HG03064 (cell line): ENCODE data around the gene AP1M1.

Experiments used
- ATAC-seq: cut with Tn5 transposase; IDR thresholded peaks from one replicate; pipeline ENCODE4 v1.9.1; 2021; ENCODE audit warnings: low read depth; ENCODE audit not compliant: unreplicated experiment

AP1M1 gene

DNA sequence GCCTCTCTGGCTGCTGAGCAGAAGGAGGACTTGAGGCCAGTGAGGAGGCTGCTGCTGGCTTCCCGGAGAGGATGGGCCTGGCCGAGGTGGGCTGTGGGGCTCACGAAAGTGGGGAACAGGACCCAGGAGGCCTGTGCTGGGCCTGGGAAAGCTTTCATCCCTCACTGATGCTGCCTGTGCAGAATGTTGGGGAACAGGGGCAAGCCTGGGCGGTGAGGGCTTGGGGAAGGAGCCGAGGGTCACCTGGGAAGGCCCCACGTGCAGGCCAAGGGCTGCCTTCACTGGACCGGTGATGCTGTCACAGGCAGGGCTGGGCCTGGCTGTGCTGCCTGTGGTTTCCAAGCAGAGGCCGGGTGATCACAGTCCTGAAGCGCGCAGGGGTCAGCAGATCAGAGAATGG lies 9.4 kb downstream of the AP1M1 start:
- no peak for ATAC-seq

DNA sequence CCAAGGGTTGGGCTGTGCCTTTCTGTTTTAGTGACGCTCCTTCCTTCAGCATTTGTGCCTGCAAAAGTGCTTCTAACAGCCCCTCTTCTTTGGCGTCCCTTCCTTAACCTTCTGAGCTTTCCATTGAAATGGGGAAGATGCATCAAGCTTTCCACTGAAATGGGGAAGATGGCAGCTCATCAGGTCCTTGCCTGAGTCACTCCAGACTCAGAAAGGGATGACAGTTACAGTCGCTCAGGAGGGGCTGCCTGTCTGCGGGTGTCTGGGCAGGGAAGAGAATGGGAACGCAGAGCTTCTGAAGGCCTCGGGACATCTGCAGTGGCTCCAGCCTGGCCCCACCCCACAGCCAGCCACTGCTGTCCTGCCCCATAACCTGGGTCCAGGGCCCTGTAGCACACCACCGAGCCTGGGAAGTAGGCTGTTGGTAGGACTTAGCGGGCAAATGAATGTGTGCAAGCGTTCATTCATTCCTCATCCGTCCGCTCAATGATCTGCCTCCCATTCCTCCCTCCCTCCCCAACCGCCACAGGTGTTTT lies 9.8 kb downstream of the AP1M1 start:
- ATAC-seq, result no peak

DNA sequence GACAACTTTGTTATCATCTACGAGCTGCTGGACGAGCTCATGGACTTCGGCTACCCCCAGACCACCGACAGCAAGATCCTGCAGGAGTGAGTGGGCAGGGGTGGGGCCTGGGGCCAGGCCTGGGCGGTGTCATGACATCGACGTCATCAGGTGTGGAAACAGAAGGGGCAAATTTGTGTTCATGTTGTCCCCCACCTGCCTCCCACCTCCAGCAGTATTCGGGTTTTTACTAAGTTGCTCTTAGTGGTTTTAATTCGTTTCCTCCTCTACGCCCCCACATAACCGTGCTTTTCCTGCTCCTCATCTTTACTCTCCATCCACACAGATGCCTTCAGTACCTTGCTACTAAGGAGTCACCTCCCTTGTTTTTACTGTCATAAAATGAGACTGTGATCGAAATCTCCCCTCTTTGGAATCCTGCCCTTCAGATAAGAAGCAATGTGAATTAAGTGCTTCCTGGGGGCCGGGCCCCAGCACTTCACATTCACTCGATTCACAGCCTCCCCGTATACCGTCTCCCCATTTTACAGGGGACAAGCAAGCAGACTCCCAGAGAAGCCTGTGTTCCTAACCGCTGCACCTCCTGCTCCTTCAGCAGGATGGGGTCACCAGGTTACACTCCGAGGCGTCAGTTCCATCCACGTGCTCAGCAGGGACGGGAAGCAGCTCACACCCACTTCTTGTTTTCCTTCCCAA lies 10.5 kb downstream of the AP1M1 start:
- no peak for ATAC-seq

DNA sequence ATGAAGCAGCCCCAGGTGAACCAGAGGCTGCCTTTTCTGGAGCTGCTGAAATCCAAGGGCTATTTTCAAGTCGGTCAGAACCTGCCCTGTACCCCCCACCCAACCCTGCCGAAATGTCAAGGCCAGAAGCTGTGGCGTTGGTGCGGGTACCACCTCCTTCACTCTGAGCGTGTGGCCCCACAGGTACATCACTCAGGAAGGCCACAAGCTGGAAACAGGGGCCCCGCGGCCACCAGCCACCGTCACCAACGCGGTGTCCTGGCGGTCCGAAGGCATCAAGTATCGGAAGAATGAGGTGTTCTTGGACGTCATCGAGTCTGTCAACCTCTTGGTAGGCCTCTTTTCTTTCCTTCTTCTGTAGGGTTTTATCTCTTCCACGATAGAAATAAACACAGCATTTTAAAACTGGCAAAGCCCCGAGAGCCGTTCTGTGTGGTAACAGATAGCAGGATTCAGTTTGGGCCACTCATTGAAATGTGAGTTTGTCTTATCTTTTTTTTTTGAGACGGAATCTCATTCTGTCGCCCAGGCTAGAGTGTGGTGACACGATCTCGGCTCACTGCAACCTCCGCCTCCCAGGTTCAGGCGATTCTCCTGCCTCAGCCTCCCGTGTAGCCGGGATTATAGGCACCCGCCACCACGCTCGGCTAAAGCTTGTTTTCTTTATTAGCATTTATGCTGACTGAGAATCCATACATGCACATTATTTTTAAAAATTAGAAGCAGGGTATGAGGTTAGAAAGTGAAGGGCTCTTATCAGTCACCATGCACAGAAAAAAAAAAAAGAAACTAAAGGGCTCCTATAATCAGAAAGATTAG lies 11.3 kb downstream of the AP1M1 start:
- ATAC-seq, result no peak

DNA sequence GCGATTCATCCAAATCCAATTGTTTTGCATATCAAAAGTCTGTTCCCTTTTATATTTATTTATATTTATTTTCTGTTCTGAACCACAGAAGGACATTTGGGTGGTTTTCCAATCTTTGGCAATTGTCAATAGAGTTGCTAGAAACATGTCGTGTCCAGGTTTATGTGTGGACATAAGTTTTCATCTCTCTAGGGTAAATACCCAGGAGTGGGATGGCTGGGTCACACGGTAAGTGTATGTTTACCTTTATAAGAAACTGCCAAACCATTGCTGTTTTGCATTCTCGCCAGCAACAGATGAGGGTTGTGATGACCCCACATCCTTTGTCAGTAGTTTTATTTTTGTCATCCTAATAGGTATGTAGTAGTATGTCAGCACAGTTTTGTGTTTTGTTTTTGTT lies 12.5 kb downstream of the AP1M1 start:
- no peak for ATAC-seq

DNA sequence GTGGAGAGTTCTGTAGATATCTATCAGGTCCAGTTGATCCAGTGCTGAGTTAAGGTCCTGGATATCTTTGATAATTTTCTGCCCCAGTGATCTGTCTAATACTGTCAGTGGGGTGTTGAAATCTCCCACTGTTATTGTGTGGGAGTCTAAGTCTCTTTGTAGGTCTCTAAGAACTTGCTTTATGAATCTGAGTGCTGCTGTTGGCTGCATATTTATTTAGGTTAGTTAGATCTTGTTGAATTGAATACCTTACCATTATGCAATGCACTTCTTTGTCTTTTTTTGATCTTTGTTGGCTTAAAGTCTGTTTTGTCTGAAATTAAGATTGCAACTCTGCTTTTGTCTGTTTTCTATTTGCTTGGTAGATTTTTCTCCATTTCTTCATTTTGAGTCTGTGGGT lies 15.4 kb downstream of the AP1M1 start:
- ATAC-seq, result no peak

DNA sequence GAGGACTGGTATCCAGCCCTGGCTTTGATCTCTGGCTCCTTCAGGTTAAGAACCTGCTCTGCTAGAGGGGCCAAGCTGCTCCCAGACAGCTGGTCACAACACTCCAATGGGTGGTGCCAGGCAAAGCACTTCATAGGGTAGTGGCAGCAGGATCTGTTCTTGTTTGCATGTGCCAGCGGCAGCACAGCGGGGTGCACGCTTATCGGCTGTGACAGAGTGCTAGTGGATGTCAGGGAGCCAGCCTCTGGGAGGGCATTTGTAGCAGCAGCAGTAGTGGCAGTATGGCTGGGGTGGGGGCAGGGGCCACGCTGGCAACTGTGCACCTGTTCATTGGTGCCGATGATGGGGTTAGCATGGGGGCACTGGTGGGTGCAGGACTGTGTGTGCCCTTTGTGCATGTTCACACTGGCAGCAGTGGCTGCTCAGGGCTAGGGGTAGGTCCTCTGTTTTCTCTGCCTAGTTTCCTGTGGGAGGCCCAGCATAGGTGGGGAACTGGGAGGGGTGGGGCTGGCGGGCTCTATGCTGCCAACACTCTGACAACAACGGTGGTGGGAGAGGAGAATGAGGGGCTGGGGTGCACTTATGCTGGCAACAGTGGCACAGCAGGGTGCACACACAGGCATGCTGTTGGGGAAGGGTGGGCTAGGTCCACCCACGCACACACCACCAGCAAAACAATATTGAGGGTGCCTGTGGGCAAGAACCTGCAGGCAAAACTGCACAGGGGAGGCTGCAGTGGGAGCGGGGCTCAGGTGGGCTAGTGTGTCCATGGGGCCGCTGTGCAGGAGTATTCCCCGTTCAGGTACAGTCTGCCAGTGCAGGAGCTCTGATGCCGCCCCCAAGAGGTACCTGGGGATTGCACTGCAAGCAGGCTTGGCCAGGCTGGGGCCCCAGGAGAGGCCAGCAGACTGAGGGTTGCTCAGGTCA lies 19.3 kb downstream of the AP1M1 start:
- no peak for ATAC-seq

DNA sequence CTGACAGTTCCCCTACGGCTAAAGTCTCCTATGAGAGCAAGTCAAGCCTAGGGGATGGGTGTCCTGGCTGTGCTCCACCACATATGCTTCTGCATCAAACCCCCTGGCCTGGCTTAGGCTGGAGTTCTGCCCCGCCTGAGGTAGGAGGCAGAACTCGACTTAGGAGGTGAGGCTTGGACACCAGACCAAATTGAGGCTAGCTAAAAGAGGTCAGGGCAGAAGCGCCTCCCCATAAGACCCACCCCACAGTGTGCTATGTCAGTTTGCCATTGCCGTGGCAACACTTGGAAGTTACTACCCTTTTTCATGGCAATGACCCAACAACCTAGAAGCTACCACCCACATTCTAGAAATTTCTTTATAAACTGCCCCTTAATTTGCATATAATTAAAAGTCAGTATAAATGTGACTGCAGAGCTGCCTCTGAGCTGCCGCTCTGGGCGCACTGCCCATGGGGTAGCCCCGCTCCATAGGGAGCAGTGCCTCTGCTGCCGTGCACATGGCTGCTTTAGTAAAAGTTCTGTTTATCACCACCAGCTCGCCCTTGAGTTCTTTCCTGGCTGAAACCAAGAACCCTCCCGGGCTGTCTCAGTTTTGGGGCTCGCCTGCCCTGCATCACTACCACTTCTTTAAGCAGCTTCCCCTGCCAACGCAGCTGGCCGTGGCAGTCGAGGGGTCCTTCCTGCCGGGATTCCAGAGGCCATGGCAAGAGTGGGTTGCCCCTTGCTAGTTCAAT lies 20.2 kb downstream of the AP1M1 start:
- ATAC-seq, result no peak

DNA sequence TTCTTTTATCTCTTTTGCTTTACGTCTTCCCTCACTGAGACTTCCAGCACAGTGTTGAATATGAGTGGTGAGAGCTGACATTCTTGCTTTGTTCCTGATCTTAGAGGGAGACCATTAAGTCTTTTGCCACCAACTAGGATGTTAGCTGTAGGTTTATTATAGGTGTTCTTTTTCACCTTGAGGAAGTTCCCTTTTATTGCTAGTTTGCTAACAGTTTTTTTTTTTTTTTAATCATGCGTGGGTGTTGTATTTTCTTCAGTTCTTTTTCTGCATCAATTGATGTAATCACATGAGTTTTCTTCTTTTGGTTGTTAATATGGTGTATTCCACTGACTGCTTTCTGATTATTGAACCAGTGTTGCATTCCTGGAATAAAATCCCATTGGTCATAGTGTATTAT lies 21.1 kb downstream of the AP1M1 start:
- ATAC-seq, result no peak

DNA sequence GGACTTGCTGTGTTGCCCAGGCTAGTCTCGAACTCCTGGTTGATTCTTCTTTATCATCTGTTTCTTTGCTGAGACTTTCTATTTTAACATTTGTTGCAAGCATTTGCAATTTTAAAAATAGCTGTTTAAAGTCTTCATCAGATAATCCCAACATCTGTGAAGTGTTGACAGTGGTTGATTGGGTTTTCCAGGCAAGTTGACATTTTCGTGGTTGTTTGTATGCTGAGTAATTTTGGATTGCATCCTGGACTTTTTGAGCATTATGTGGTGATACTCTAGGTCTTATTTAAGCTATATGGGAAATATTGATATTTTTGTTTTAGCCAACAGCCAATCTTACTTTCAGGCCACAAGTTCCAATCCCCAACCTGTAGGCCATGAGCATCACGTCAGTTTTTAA lies 25.1 kb downstream of the AP1M1 start:
- no peak for ATAC-seq

DNA sequence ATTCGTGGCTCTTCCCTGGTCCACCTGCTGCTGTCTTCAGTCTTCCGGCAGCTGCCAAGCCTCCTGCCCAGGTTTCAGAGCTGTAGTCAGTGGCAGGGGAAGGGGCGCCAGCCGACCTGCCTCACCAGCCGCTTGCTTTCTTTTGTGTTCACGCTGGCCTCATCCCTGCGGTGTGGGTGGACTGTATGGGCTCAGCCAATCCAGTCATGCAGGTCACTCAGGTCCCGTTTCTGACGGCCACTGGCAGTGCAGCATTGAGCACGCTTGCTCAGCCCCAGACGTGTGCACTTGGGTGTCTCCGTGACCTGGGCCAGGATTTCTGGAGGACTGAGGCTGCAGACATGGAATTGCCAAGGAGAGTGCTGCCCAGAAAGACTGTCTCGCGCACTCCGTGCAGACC lies 26.0 kb downstream of the AP1M1 start:
- no peak for ATAC-seq

DNA sequence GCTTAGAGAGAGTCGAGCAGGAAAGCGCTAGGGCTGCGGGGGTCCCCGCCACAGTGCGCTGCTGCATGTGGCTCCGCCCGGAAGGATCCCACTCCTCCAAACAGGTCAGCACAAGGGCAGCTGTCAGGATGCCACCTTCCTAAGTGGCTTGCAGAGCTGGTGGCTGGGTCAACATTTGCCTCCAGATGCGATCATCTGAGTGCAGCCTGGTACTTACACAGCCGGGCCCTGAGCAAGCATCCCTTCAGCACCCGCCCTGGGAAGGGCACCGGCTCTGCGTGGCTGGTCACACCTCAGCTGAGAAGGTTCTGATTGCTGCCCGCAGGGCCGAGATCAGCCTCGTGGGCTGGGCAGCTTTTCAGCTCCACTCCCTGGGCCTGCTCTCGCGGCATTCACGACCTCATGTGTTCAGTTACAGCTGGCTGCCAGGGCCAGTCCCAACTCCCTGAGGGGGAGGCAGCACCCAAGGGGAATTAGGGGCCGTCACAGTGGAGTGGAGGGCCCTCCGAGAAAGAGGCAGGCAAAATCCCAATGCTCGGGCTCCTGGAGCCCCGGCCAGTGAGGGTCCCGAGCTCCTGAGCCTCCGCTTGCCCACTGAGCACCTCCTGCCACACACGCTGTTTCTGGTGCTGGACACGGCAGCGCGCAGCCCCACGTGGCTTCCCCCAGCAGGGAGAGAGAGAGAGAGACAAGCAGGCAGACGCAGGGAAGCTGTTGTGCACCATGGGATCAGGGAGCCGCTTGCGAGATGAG lies 26.8 kb downstream of the AP1M1 start:
- no peak for ATAC-seq

DNA sequence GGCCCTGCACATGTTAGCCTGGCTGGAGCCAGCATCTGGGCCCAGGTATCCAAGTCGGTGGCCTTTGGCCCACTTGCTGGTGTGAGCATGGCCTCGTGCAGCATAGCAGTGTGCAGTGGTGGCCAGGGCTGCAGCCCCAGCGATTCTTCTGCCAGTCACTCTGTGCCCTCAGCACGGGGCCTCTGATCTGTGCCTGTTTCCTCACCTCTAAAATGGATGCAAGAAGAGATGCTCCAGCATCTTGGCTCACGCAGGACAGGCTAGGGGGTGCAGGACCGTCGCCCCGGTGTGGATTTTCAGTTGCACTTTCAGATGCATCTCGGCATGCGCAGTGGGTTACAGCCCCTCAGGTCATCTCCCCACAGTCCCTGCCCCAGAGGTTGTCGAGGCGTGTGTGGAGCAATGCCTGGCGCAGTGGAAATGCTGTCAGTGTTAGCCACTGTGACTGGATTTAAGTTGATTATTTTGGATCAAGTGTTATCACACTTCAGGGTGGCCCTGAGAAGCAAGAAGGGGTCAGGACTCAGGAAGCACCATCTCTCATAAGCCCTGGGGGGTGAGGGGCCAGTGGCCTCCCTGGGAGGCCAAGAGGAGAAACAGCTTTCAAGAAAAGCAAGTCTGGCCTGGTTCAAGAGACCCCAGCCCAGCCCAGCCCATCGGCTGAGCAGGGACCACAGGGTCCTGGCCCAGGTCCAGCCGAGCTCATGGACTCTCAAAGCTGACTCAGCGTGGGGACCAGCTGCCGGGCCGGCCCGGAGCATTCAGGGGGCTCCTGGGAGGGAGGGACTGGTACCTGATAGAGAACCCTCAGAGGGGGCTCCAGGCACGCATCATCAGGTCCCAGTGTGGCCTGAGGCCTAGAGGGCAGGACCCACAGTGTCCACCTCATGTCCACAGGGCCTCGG lies 27.8 kb downstream of the AP1M1 start:
- no peak for ATAC-seq

DNA sequence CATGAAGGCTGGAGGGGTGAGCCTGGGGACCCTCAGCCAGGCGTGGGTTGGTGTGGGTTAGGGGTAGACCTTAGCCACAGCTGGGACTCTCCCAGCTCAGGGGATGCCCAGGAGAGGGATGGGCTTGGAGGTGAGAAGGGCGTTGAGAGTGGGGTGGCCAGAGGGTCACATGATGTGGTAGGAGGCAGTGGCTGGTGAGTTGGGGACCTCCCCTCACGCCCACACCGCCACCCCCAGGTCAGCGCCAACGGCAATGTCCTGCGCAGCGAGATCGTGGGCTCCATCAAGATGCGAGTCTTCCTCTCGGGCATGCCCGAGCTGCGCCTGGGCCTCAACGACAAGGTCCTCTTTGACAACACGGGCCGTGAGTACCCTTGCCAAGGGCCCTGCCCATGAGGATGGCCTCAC lies 28.5 kb downstream of the AP1M1 start:
- no peak for ATAC-seq

DNA sequence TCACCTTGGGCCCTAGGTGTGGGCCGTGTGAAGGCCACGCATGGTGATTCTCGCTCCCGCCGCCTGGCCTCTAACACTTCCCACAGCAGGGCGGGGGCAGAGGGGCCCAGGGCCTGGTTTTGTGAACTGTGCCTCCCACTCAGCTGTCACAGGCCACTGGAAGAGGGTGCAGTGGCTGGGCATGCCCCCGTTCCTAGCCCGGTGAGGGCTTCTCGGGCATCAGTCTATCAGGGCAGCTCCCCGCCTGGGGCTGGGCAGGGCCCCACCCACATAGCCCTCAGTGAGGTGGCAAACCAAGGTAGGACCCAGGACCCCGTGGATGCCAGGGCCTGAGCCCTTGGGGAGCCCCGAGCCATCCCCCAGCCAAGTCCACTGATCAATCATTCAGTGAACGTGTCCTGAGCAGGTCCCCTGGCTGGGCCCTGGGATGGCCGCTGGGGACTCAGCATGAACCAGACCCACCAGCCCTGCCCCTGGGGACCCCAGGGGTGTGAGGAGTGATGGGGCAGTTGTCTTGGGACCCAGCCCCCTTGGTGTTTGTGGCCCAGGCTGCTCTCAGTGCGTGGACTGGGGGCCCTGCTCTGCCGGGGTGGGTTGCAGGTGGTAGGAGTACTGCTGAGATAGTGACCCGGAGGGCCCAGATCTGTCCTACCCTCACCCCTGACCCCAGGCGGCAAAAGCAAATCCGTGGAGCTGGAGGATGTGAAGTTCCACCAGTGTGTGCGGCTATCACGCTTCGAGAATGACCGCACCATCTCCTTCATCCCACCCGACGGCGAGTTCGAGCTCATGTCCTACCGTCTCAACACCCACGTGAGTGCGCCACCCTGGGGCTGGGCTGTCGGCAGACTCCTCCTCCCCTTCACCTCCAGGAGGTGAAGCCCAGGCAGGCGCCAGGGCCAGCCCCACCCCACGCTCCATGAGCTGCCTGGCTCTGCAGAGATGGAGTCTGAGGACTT lies 29.4 kb downstream of the AP1M1 start:
- no peak for ATAC-seq

DNA sequence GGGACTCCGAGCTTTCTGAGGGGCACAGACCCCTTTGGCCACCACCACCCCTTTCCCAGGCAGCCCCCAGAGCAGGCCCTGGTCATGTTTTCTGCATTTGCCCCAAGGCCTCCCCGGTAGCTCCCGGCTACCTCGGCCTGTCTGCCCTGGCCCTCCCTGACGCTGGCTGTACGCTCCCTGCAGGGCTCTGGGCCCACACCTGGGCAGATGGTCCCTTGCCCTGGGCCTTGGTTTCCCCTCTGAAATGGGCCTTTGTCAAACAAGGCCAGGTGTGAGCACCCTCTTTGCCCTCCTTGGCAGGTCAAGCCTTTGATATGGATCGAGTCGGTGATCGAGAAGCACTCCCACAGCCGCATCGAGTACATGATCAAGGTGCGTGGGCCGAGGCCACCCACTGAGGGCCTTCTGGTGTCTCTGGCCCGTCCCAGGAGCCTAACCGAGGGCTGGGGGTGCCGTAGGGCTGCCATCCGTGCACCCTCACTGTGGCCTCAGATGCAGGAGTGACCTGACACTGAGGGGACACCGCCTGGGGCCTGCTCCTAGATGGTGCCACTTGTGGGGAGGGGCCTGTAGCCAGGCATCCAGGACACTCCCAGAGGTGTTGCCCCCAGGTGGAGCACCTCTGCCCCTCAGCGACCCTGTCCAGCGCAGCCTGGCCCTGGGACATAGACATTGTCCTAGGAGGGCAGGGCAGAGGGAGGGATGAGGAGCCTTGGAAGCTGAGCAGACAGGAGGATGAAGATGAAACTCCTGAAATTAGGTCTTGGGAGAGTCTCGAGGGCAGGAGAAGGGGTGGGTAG lies 30.3 kb downstream of the AP1M1 start:
- no peak for ATAC-seq
